ENCODE measurements around the gene CCDC51.

Gene CCDC51

DNA sequence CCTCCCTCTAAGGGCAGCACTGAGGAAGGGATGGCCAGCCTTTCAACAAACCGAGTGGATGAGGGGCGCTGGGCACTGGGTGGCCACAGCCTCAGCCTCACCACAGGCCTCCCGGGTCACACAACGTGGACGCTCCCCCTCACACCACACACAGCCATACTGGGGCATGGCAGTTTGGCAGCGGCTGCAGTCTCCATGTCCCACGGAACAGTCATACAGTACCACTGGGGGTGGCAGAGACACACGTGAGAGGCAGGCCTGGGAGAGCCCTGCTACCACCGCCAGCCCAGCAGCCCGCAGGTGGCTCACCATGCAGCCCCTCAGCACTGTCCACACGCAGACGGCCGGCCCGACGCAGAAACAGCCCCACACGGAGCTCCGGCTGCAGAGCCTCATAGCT is 21.8 kb downstream of the CCDC51 start:
- no peak for DNase-seq

DNA sequence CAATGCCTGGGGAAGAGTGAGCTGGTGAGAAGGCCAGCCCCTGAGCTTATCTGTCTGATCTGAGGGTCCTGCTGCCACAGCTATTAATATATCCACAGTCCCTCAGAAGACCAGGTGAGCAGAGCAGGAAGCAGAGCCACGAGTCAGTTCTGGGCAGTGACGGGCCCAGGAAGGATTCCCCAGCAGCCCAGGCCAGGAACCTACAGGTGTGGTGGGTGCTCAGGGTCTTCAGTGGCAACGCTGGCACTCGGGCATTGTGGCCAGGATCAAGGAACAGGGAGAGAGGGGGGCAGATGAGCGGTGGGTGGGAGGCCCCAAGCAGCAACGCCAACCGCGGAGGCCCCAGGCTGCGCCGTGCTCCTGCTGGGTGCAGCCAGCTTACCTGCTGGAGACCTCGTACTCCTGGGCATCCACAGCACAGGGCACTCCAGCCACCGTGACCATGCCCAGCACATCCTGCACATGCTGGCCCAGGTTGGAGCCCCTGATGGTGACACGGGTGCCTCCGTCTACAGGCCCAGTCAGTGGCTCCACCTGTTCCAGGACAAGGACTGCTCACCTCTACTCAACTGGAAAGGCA is 22.3 kb downstream of the CCDC51 start:
- DNase-seq = no peak

DNA sequence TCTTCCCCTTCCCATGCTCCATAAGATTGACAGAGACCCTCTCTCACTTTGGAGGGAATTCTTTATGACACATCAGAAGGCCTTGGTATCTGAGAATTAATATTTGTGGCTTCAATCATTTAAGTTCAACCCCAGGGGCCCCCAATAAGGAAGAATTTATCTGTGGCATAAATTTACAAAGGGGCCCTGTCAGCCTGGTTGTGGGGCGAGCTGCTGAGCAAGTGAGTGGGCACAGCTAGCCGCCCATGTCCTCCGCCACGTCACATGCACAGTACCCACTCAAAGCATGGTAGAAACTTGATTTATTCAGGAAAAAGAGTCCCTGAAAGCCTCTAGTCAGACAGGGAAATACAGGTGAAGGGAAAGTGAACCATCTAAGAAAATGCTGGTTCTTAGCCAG is 23.4 kb downstream of the CCDC51 start:
- DNase-seq = no peak

DNA sequence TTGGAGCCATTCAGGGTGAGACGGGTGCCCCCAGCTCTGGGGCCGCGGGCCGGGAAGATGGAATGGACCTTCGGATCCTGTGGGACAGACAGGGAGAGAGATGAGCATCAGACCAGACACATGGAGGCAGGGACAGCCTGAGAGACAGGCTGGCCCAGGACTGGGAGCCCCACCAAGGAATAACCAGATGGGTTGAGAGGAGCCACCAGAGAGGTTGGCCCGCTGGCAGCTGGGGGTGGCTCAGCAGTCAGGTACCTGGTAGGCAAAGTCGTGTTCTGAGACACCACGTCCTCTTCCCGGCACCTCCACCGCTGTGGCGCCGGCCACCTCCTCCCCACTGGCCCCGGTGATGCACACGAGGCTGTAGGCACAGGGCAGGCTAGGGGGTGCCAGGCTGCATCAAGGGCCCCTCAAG is 23.8 kb downstream of the CCDC51 start:
- DNase-seq = no peak

DNA sequence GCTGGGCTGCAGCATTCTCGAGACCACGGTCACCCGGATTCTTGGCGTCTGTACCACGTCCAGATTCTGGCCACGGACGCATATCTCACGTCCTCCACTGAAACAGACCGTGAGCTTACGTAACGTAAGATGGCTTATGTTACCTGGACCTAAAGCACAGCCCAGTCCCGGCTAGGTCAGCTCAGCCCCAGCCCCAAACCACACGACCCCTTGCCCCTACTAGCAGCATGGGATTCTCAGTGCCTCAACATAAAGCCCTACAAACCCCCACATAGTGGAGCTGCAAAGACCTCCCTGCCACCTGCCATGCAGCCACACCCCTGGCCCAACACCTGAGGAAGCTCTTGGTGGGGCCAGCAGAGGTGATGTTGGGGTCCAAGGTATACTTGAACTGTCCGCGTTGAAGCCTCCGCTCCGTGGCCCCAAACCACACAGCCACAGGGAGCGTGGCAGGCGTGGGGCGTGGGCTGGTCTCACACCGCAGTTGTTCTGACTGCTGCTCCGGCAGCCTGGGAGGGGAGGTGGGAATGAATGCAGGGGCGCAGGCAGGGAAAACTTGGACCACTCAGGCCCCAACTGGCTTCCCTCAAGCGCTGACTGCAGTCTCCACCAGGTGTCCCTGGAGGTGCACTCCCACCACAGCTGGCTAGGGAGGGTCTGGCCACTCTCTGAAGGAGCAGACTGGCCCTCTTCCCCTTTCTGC is 24.5 kb downstream of the CCDC51 start:
- DNase-seq = no peak

DNA sequence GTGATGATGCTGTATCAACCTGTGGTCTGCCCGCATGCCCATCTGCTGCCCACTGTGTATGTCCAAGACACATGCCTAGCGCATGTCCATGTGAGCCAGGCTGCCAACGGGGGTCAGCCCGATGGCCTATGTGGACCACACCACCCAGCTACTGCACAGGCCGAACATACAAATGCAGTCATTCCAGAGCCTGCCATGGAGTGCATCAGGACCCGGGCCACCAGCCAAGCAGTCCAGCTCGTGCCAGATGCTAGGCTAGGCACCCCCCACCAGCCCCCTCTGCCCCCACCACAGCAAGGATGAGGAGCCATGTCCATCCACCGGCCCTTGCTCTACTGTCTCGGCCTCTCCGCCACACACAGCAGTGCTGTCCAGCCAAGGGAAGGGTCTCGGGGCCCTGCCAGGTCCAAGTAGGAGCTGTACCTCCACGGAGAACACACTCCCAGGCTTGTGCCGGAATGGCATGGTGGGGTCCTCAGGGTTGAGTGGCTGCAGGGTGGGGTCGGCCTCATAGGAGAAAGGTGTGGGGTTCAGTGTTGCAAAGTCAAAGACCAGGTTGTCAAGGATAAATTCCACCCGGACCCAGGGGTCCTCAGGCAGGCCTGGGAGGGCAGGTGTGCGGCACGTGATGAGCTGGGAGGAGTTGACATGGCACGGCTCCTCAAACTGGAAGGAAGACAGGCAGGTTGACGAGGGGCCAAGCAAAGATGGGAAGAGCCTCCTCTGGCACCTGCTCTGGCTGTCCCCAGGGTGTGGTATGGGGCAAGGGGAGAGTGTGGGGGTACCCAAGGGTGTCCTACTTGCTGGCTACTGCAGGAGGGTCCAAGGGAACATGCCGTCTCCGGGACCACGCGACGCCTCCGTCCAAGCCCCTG is 25.3 kb downstream of the CCDC51 start:
- no peak for DNase-seq

DNA sequence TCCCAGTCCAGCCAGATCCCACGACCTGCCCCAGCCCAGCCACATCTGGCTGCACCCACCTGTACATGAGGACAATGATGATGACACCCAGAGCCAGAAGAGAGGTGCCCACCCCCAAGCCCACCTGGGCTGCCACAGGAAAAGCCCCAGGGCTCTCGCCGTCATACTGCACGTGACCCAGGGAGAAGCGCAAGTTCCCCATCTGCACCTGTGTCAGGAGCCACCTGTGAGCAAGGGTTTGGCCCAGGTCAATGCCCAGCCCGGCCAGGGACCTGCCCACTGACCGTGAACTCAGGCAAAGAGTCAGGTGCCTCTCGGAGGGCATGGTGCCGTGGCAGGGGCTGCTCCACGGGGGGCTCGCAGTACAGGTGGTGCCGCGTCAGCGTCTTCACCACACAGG is 26.3 kb downstream of the CCDC51 start:
- DNase-seq = no peak

DNA sequence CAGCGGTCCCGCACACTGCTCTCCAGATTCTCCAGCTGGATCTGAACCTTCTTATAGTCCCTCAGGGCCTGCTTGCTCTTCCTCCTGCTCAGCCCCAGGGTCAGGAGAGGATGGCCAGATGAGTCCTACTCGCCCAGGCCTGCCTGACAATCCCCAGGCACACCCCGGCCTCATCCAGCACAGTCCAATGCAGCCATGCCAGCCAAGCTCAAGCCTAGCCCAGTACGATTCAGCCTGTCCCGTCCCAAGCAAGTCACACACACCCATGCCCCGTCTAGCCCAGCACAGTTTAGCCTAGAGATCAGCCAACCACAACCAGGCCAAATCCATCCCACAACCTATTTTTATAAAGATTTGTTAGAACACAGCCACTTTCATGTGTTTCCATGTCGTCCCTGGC is 26.8 kb downstream of the CCDC51 start:
- no peak for DNase-seq

DNA sequence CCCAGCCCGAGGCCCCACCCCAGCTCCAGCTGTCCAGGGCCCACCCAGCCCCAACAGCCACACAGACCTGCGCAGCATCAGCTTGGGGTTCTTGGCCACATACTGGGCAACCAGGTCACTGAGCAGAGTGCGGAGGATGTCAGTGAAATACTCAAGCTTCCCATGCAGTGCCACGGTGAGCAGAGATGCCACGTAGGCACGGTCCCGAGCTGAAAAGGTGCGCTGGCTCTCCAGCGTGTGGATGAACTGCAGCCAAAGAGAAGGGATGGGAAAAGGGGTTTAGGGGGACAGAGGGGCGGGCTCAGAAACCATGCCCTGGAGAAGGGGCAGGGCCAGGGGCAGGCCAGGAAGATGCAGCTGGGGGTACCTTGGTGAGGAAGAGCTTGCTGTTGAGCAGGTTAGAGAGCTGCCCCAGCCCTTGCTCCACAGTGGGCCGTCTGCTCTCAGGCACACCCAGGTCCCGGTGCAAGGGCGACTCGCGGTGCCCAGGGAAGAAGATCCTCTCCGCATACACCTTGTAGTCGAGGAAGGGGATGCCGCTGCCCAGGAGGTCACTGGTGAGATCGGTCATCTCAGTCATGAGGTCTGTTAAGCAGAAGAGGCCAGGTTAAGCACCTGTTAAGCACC is 27.4 kb downstream of the CCDC51 start:
- no peak for DNase-seq

DNA sequence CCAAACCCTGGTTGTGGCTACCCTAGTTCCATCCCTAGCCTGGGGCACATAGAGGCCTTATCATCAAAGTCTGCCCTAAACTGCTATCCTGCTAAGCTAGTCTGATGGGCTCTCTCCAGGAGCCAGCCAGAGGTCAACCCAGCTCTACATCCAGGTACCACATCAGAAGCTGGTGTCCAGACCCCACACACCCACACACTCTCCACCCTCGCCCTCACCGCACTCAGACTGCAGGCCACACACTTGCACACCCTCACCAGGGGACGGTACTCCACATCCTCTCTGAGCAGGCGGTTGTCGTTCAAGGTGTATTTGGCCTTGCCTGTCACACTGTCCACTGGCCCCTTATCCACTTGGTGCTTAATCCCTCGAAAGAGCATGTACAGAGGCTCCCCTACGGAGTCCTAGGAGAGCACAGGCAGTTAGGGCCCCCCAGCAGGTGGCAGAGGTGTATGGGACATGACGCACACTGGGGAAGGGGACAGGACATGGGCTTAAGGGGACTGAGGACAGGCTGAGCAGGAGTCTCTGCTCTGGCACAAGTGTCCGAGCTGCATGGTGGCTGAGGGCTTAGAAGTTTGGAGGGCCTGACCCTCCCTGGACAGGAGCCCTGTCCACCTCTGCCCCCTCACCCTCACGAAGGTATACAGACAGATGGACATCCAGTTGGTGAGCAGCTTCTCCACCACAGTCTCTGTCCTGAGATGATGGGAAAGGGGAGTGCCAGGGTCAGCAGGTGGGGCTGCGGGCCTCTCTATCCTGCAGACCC is 28.1 kb downstream of the CCDC51 start:
- DNase-seq = no peak

DNA sequence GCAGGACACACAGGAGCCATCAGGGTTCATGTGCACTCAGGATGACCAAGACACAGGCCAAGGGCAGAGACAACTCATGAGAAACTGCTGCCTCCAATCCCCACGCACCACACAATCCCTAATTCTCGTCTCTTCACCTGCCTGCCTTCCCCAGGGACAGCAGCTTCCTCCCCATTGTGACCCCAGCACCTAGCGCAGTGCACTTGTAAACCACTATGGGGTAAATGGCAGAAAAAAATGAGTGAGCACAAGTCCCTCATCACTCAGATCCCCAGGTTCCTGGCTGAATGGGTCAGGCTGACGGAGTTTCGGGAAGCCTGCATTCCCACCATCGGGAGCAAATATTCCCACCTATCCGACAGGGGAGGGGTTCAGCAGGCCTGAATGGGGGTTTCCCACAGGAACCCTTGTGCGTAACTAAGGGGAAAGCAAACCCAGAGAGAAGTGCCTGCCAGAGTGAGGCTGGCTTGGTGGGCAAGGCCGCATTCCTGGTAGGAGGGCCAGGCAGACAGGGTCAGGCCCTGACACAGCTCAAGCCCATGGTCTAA is 28.8 kb downstream of the CCDC51 start:
- no peak for DNase-seq

DNA sequence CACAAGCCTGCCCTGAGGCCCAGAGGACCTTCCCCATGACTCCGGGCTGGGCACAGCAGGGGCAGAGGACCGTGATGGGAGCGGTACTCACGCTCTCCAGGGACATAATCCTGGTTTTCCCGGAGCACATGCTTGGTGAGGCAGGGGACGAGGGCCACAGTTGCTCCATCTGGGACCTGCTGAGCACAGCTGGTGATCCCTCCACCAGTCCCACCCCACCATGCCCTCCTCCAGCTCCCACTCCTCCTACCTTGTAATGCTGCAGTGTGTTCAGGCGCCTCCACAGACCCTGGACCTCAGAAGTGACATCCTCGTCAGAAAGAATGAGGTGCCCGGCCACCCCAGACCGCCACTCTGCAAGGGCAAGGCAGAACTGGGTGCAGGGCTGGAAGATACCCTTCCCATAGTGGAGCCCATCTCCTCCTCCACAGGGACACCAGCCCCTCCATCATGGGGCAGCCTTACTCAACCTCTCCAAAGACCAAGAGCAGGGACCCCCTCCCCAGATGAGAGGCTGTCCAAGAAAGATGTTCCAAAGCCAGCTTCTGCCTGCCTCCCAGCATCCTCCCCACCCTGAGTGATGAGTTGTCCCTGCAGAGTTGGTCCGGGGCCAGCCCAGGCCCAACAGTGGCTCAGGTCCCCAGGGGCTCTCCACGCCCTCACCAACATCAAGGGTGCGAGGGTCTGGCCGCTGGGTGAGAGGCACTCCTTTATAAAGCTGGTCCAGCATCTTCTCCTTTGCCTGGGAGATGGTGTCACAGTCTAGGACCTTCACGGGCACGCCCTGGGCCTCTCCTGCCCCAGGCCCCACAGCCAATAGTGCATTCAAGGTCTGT is 29.5 kb downstream of the CCDC51 start:
- no peak for DNase-seq

DNA sequence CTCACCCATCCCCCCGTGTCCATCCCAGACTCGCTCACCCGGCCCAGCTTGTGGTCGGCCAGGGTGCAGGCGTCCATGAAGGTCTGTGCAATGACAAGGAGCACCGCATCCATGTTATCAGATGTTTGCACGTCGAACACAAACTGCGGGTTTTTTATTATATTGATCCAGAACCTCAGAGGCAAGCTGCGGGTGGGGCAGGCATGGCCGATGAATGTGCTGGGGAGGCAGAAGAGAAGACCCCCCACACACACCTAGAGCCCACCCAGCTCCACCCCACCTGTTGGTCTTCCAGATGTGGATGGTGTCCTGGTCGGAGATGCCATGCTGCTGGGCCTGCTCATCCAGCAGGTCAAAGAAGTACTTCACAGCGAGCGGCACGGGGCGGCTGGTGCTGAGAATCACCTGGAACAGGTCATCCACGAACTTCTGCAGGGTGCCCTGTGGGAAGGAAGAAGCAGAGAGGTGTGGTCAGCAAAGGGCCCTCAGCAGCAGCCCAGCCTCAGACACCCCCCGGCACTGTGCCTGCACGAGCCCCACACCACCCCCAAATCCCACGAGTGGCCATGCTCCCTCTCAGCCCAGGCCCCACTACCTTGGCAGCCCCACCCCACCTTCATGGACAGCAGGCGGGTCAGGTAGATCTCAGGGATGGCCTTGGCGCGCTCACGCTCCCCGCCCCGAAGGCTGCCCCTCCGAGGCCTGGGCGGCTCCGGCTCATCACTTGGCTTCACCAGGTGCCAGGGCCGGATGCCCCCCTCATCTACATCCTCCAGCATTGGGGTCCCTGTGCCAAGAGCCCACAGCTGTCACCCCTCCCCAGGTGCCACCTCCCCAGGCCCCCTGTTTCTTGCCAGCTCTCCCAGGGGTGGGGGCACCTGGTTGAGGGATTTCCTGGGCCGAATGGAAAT is 30.4 kb downstream of the CCDC51 start:
- no peak for DNase-seq

DNA sequence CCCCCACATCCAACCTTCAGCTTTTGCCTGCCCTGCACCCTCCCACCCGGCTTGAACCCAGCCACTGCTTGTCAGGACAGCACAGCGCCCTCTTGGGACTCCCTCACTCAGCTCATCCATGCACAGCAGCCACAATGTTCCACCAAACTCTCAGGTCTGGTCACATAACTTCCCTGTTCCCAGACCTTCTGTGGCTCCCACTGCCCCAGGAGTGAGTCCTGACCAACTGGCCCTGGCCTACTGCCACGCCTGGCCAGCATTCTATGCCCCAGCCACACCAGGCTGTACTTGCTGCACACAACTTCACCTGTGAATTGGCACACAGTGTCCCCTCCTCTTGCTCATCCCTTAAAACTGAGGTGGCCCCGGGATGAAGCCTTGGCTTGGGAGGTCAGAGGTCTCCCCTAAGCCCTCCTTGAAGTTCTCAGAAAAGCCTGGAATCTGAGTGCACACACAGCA is 31.1 kb downstream of the CCDC51 start:
- DNase-seq = no peak

DNA sequence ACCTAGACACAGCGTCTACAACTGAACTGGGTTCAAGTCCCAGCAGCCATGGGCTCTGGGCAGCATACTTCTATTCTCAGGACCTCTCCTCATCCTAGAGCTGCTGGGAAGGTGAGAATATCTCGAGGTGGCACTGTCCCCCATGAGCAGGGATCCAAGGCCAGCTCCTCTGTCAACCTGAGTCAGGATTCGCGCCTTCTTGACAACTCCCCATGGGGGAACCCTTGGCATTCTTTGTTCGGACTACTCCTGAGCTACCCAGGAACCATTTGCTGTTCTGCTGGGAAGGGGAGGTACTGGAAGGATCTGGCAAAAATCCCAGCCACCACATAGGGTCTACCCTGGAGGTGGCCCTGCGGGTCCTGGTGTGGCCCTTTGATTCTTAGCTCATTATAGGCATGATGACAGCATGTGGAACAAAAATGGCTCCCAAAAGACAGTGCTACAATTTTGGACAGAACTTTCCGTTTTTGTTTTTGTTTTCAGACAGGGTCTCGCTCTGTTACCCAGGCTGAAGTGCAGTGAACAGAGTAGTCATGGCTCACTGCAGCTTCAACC is 32.3 kb downstream of the CCDC51 start:
- DNase-seq = no peak

DNA sequence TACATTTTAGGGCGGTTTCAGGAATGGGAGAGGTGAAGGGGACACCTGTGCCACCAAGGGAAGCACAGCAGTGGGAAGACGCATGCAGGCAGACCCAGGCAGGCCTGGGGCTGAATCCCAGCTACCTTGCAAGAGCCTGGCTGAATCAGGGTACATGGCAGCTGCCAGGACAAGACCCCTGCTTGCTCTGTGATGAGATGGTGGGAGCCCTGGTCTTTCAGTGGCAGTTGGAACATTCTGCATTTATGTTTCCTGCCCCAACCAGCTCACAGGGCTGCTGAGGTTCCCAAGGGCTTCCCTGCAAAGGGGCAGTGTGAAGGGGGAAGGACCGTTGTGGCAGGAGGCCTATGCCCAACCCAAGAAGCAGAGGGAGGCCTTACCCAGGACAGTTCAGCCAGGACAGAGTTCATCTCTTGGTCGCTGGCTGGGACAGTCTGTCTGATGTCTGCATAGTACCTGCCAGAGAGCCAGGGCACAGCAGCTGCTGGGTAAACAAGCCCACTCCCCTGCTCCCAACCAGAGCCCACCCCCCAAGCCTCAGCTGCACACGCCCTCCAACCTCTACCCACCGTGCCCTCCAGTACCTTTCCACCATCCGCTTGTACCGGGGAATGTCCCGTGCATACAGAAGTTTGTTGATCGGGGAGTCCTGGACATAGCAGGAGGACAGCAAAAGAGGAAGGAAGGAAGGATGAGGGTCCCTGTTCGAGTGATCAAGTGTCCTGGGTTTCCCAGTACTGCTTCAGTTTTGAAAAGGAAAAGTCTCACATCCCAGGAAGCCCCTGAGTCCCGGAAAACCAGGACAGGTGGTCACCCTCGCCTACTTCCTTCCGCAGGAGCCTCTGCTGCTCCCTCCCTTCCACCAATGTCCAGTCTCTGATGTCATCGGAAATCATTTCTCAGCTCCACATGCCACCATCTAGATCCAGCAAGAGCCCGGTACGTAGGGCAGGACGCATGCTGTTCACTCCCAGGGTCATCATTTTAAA is 33.2 kb downstream of the CCDC51 start:
- no peak for DNase-seq

DNA sequence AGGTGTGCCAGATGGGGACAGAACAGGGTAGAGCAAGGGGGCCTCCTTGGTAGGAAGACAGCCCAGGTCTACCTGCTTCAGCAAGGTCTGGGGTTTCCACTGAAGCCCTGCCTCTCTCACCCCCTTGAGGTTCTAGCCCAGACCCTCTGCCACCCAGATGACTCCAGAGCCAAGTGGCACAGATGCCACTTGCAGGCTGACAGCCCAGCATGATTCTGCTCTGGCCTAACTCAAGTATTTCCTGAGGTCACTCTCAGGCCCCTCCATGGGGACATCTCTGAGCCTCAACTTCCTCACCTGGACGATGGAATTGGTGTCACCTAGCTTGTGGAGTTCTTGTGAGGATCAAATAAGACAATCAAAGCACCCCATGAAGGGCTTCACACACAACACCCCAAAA is 33.9 kb downstream of the CCDC51 start:
- no peak for DNase-seq

DNA sequence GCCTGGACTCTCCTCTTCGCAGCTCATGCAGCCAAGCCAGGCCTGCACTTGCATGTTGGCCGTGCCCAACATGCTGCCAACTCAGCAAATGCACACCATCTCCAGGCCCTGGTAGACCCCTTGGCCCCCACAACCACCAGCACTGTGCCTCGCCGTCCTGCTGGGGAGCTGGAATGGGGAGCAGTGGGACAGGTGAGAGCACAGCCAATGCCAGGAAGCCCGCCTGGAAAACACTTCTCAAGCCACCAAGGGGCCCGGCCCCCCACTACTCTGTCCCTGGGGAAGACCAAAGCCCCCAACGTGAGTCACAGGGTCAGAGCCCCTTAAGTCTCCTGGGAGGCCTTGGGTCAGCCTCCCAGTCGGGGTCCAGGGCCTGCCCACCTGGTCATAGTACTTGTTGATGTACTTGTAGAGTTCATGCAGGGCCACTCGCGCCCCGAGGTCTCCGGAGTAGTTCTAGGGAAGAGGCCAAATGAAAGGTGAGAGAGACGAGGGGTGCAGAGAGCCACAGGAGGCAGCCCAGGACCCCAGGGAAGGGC is 34.5 kb downstream of the CCDC51 start:
- DNase-seq = no peak
